NCI-H526 (cell line): ENCODE results near the gene BSCL2.
"Not testable (repeated sequence)": the region's sequence is repeated elsewhere in the genome, so short reads cannot be mapped to it uniquely, and the experiment has no call there.

Source experiments
- DNase-seq, 2 experiments: peaks; one replicate each; lab custom pipeline; 2025; lab: John Stamatoyannopoulos, UW

Gene BSCL2

GRCh38 chr11:62688491-62688890 is 18.7 kb downstream of the BSCL2 start:
- DNase-seq: no peak

GRCh38 chr11:62687508-62688396 is 19.5 kb downstream of the BSCL2 start:
- no peak for DNase-seq

GRCh38 chr11:62682518-62682917 is 24.7 kb downstream of the BSCL2 start:
- no peak for DNase-seq

DNA sequence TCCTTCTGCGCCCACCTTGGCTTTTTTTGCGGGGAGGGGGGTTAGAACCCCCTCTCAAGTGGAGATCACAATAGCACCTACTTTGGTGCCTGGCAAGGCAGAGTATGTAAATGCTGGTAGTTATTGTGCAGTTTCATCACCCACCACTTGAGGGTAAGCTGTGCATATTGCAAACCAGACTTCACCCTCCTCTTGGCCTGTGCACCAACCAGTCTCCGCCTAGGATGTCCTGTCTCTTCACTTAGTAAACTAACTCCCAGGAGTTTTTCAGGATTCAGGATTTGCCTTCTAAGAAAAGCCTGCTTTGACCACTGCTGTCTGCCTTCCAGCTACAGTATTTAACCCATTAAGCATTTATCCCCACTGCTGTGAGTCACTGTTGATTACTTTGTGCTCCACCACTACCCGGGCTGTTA is 26.4 kb downstream of the BSCL2 start:
- peak; percentile 53 to 85 for DNase-seq

DNA sequence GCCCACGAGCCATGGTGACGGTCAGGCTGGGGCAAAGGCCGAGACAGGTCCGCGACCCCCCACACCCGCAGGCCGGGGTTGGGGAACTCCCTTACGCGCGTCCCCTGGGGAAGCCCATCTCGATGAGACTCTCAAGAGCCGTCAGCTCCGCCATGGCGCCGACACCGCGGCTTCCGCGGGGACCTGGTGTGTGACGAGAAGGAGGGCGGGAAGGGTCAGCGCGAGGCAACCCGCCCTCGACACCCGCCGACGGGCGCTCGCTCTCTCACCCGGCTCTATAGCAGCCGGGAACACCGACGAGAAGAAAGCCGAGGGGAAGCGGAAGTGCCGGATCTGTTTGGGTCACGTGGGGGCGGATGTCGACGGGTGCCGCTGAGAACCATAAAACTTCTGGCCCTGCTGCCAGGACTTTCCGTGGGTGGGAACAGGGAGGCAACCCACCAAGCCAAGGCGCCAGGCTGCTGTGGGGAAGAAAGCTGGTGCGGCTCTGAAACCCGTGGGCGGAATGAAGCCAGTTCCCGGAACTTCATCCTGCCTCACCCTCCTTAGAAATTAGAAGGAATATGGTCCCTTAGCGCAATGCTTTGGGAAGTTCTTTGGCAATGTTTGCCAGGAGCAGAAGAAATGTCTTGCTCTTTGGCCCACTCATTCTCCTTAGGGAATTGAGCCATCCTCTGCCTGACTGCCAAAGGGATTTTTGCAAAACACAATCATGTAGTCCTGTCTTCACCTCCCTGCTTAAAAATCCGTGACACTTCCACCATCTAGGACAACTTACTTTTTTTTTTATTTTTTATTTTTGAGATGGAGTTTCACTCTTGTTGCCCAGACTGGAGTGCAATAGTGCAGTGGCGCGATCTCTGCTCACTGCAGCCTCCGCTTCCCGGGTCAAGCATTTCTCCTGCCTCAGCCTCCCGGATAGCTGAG is 28.2 kb downstream of the BSCL2 start, which contains the start of gene UBXN1:
Gene UBXN1 (minus strand): TSS at position 304 of the 927 bp plus-strand sequence. CDS start 150 bp downstream, at position 154.
- peak; percentile 87 to 94 for DNase-seq

GRCh38 chr11:62678433-62678769 is 28.8 kb downstream of the BSCL2 start:
- no peak for DNase-seq

- no peak for DNase-seq
Observed at GRCh38 chr11:62677714-62678113, 29.5 kb downstream of the BSCL2 start.

GRCh38 chr11:62677156-62677555 is 30.1 kb downstream of the BSCL2 start:
- DNase-seq: no peak

- DNase-seq: no peak
Observed at GRCh38 chr11:62676698-62677097, 30.5 kb downstream of the BSCL2 start.

GRCh38 chr11:62675415-62675814 is 31.8 kb downstream of the BSCL2 start:
- DNase-seq: not testable (repeated sequence)

GRCh38 chr11:62673196-62673525 is 34.1 kb downstream of the BSCL2 start:
- no peak for DNase-seq

- DNase-seq: peak; percentile 90 to 98
Observed at GRCh38 chr11:62671608-62672389, 35.4 kb downstream of the BSCL2 start, which contains the start of the genes LBHD1 and UQCC3. Gene LBHD1, minus strand, starts transcription at chr11:62672267. Its CDS starts 2,236 bp downstream, at chr11:62670031. Gene UQCC3, plus strand, starts transcription at chr11:62671673. Its CDS starts 73 bp downstream, at chr11:62671746.

- DNase-seq: peak in 1 of 2 experiments; percentile 81
Observed at GRCh38 chr11:62671236-62671607, 36.0 kb downstream of the BSCL2 start.

DNA sequence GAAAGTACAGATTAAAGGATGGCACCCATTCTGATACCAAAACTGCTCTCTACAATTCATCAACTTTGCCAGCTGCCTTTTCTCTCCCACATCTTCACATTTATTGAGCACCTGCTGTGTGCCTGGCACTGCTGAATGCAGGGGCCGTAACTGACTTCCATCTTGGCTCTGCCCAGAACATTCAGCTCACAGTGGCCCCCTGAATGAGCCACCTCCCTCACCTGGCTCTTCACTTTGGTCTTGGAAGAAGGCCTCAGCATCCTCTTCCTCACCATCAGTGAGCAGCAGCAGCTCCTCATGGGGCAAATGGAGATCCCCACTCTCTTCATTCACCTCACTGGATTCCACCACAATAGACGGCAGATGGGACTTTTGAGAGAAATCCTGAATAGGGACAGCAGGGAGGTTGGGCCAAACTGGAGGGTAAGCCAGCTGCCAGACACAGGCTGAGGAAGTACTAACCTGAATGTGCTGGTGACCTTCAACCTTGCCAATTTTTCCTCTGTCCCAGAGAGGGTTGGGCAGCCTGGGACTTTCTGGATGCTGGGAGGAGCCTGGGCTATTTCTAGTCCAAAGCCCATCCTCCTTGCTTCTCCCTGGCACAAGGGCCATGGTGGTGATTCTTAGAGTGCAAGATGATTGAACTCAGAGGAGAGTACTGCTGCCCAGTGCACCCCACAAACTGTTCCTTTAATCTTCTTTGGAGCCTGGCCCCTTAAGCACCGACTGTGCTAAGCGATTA is 37.6 kb downstream of the BSCL2 start:
- DNase-seq: no peak

- DNase-seq: no peak
Observed at GRCh38 chr11:62667460-62667859, 39.8 kb downstream of the BSCL2 start.

- DNase-seq: no peak
Observed at GRCh38 chr11:62666259-62666926, 40.8 kb downstream of the BSCL2 start.

DNA sequence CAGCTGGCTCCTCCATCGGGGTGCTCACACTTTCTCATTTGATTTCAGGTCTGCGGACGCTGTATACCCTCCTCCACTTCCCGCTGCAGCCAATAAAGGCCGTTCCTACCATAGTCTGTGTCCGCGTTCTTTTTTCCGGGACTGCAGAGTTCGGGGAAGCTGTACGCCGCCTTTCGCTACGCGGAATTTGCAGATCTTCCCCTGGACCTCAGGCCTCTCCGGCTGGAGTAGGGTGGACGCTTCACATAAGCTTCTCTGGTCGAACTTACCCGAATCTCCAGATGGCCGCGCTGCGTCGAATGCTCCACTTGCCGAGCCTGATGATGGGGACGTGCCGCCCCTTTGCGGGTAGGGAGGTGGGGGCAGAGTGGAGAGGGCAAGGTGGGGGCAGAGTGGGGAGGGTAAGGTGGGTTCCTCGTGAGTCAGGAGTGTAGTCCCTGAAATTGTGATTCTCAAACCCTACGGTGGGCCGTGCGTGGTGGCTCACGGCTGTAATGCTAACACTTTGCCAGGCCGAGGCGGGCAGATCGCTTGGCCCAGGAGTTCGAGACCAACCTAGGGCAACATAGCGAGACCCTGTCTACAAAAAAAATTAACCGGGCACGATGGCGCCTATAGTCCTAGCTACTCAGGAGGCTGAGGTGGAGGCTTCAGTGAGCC is 41.5 kb downstream of the BSCL2 start:
- peak; percentile 78 to 80 for DNase-seq

DNA sequence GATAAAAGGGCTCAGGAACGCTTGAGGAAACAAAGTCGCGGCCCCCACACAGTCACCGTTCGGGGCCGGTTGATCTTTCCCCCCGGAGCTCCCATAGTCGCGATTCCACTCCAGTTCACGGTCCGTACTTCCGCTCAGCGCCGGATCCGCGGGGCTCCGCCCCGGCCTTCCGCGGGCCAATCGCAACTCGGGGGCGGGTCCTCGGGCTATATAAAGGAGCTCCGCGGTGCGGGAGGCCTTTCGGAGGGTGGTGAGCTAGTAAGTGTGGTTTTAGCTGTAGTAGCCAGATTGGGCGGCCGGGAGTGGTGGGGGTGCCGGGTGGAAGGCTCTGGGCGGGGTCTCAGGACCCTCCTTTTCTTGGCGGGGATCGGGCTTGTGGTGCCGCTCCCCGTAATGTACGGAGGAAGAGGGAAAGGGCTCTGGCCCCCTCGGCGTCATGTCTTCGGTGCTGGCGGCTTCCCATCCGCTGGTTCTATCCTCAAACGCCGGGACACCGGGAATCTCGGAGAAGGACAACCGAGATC is 42.1 kb downstream of the BSCL2 start, which contains the start of the genes C11orf98 and CSKMT:
Gene C11orf98 (minus strand): TSS at position 136 of the 524 bp plus-strand sequence. CDS start 41 bp downstream, at position 95.
Gene CSKMT (plus strand): TSS at position 238 of the 524 bp plus-strand sequence. CDS start 568 bp downstream, outside the sequence.
- peak; percentile 82 to 98 for DNase-seq

- DNase-seq: peak; percentile 69 to 85
Observed at GRCh38 chr11:62664405-62665074, 42.7 kb downstream of the BSCL2 start.
